Adrenal gland (tissue), 12 donors: ENCODE results near the gene ZNF398. TPM values are rescaled to one million over a fixed set of nuclear protein-coding genes. Genes with fewer than 3 reads are reported as not detected.

Experiments used
- DNase-seq, 7 donors: peaks; one replicate each; pipeline ENCODE4 v3.0.0-alpha.2; 2019 to 2020
- H3K27ac ChIP-seq, 5 donors: fragments of 200-600 bp; sonication (generic) in 4 of 5; 1 replicate in 3 of 5; 2 replicates in 2 of 5; pipeline versions ENCODE4 v1.5.1 to v1.8.0; 2016 to 2020; ENCODE audit warnings: mild to moderate bottlenecking in 1 of 5
- H3K27me3 ChIP-seq: fragments of 200-600 bp; 2 replicates; pipeline ENCODE4 v1.8.0; 2021
- H3K36me3 ChIP-seq, 2 donors: fragments of 200-600 bp; replicated peaks in 1 of 2; 1 replicate in 1 of 2; 2 replicates in 1 of 2; pipeline versions ENCODE4 v1.5.1 to v1.8.0; 2018 to 2022
- H3K4me1 ChIP-seq, 2 donors: fragments of 200-600 bp; replicated peaks in 1 of 2; 1 replicate in 1 of 2; 2 replicates in 1 of 2; pipeline versions ENCODE4 v1.5.1 to v1.8.0; 2018 to 2021
- H3K4me3 ChIP-seq, 4 donors: fragments of 200-600 bp; sonication (generic) in 3 of 4; one replicate each; pipeline ENCODE4 v1.5.1; 2016 to 2018
- H3K9me3 ChIP-seq, 3 donors: fragments of 200-600 bp; sonication (generic) in 1 of 3; replicated peaks in 1 of 3; 1 replicate in 2 of 3; 2 replicates in 1 of 3; pipeline versions ENCODE4 v1.5.1 to v1.8.0; 2016 to 2021
- CTCF ChIP-seq, 6 experiments: fragments of 450-650 bp in 4 of 6; fragments of 200-600 bp in 2 of 6; sonication (generic) in 1 of 6; IDR thresholded peaks; 1 replicate in 5 of 6; 2 replicates in 1 of 6; pipeline versions ENCODE4 v1.5.1 to v1.8.0; 2016 to 2021; ENCODE audit warnings: antibody characterized with exemption in 6 of 6, mild to moderate bottlenecking in 2 of 6, moderate library complexity in 1 of 6
- POLR2A ChIP-seq, 2 donors: fragments of 450-650 bp; IDR thresholded peaks; one replicate each; pipeline ENCODE4 v1.6.1; 2017; ENCODE audit warnings: antibody characterized with exemption in 2 of 2, mild to moderate bottlenecking in 2 of 2, moderate library complexity in 1 of 2
- WGBS, 4 donors: extraction: QIAGEN DNeasy Blood & Tissue Kit in 2 of 4; methylation state at CpG; one replicate each; pipeline versions ENCODE4 v1.1.5 to v1.1.7; 2013 to 2017; 5-methylcytosine and 5-hydroxymethylcytosine counted together
- intact Hi-C, 2 donors: fragments of 100-400 bp; cut with DNase I; formaldehyde crosslinking; loops; one replicate each; pipeline versions ENCODE4 v1.14.1 to v1.15.0; 2022 to 2023
- polyA plus RNA-seq, 3 donors: library from polyadenylated mRNA; stranded (reverse); fragments of 200-250 nt in 2 of 3; fragments of 350-450 nt in 1 of 3; fragmentation: Illumina TruSeq in 1 of 3; extraction: RNeasy Lipid Tissue Mini Kit (QIAGEN cat#74804) in 1 of 3; gene quantifications; one replicate each; pipeline ENCODE4 v1.2.3, GENCODE V29; 2013 to 2014
- total RNA-seq, 9 donors: library from RNA; depleted of rRNA in 4 of 9; stranded (reverse); fragments of >200 nt in 4 of 9; fragments of 120-200 nt in 1 of 9; fragmentation: NEBNext Ultra II Directional in 1 of 9; extraction: Animal tissue kit (Norgen Biotek cat#: 25700) in 1 of 9; gene quantifications; one replicate each; pipeline versions ENCODE4 v1.1.0 to v1.2.4, GENCODE V29; 2013 to 2023
- donor health status: healthy with polysubstance abuse.
- donor health status: Bipolar disorder and iron deficiency.
- donor health status: DM: yes; HTN: yes; CAD: no.
- donor health status: DM: no; HTN: no; CAD: no.
- donor health status: DM: no; HTN: no; CAD: no.
- donor health status: DM: yes; HTN: yes; CAD: no.

The ZNF398 gene
- total and polyA plus RNA-seq, 12 donors = 2.0 to 18.7 (median 12.5) TPM

- Histone ChIP-seq H3K27ac (no peak overlapping the region), H3K27me3 (no peaks in the 10 kb centered on the region), H3K4me1 (no peaks in the 10 kb centered on the region), H3K36me3 (peaks cover 0 to 67% of the 10 kb centered on the region in 2 donors), H3K4me3 (no peak overlapping the region), H3K9me3 (no peaks in the 10 kb centered on the region)
- WGBS, 4 donors = 86 to 94% (median 90%) methylated on average over 1 of the region's 1 CpG
- DNase-seq = no peak
- intact Hi-C loops = no loop called here
- TF ChIP-seq CTCF (IDR thresholded peaks at IDR 0.05) (no peak), POLR2A (IDR thresholded peaks at IDR 0.05) (no peak)
These were observed 25.3 kb downstream of the ZNF398 start for GRCh38 chr7:149172534-149172920.

GRCh38 chr7:149175150-149175549 is 27.9 kb downstream of the ZNF398 start:
- Histone ChIP-seq H3K27me3 (no peaks in the 10 kb centered on the region), H3K4me1 (no peaks in the 10 kb centered on the region)
- intact Hi-C loops = no loop called here

GRCh38 chr7:149179241-149179640 is 32.0 kb downstream of the ZNF398 start:
- DNase-seq = no peak
- 95 to 97% (median 96%) methylated on average over 12 to 19 of the region's 19 CpGs for WGBS, 4 donors
- Histone ChIP-seq H3K9me3 (no peaks in the 10 kb centered on the region), H3K36me3 (peaks cover 0 to 55% of the 10 kb centered on the region in 2 donors), H3K27me3 (no peaks in the 10 kb centered on the region), H3K27ac (no peak overlapping the region), H3K4me1 (peaks cover 0 to 6% of the 10 kb centered on the region in 2 donors), H3K4me3 (no peak overlapping the region)
- no peak for TF ChIP-seq POLR2A (IDR thresholded peaks at IDR 0.05)
- no peak for TF ChIP-seq CTCF (IDR thresholded peaks at IDR 0.05)
- intact Hi-C loops = no loop called here

More at GRCh38 chr7:149175150-149175549, 27.9 kb downstream of the ZNF398 start:
- no peak for TF ChIP-seq POLR2A (IDR thresholded peaks at IDR 0.05)
- TF ChIP-seq CTCF (IDR thresholded peaks at IDR 0.05) = no peak
- peaks cover 0 to 68% of the 10 kb centered on the region in 2 donors for H3K36me3 ChIP-seq
- no peak overlapping the region for H3K27ac ChIP-seq
- H3K4me3 ChIP-seq = no peak overlapping the region
- DNase-seq = no peak
- WGBS, 4 donors = 82 to 98% (median 91%) methylated on average over 2 of the region's 2 CpGs
- H3K9me3 ChIP-seq = no peaks in the 10 kb centered on the region

GRCh38 chr7:149180722-149181449 is 33.6 kb downstream of the ZNF398 start:
- DNase-seq = peak in 1 of 7 donors; percentile 19
- H3K9me3 ChIP-seq = no peaks in the 10 kb centered on the region
- intact Hi-C loops = no loop called here
- H3K27me3 ChIP-seq = no peaks in the 10 kb centered on the region
- peak overlapping the region in 1 of 5 donors; percentile 24 for H3K27ac ChIP-seq
- TF ChIP-seq CTCF (IDR thresholded peaks at IDR 0.05) = no peak
- TF ChIP-seq POLR2A (IDR thresholded peaks at IDR 0.05) = no peak
- peaks cover 0 to 6% of the 10 kb centered on the region in 2 donors for H3K4me1 ChIP-seq
- no peak overlapping the region for H3K4me3 ChIP-seq
- peaks cover 0 to 46% of the 10 kb centered on the region in 2 donors for H3K36me3 ChIP-seq
